Fibroblast of lung (primary cell): ENCODE measurements around the gene CNGA1.

Experiments
- CTCF ChIP-seq, 2 donors: IDR thresholded peaks in 1 of 2; conservative IDR thresholded peaks in 1 of 2; 1 replicate in 1 of 2; 2 replicates in 1 of 2; pipeline ENCODE4 v1.5.1; 2011 to 2012; ENCODE audit warnings: low read length in 2 of 2, control low read depth in 1 of 2, inconsistent platforms in 1 of 2, low read depth in 1 of 2, mild to moderate bottlenecking in 1 of 2
- EZH2 ChIP-seq: IDR thresholded peaks from 2 replicates; pipeline ENCODE4 v1.5.1; 2012; ENCODE audit warnings: low read length, control low read depth, mild to moderate bottlenecking; ENCODE audit errors: missing control alignments

GRCh38 chr4:47929682-47930201, 86.7 kb downstream of the CNGA1 start:
- TF ChIP-seq CTCF (conservative IDR thresholded peaks at IDR 0.05 in 1 of 2, IDR thresholded peaks at IDR 0.05 in 1 of 2; ENCODE audit: low read depth in 1 of 2, low read length in 2 of 2) (no peak), EZH2 (no peak)
